Muscle layer of colon (tissue), 2 donors: ENCODE measurements around the gene ATP5F1E.
A peak's percentile ranks its signal among the peaks of the same experiment; 100 is the strongest.
"Not testable (repeated sequence)": the region's sequence is repeated elsewhere in the genome, so short reads cannot be mapped to it uniquely, and the experiment has no call there.

Experiments used
- H3K27ac ChIP-seq: one replicate; pipeline ENCODE4 v1.7.0; 2013; ENCODE audit warnings: low read depth, mild to moderate bottlenecking, low read length, moderate library complexity
- H3K27me3 ChIP-seq, 2 donors: one replicate each; pipeline ENCODE4 v1.7.0; 2013; ENCODE audit warnings: low read length in 2 of 2, mild to moderate bottlenecking in 2 of 2; ENCODE audit not compliant: insufficient read depth in 2 of 2, control insufficient read depth in 1 of 2
- H3K36me3 ChIP-seq: one replicate; pipeline ENCODE4 v1.7.0; 2013; ENCODE audit warnings: mild to moderate bottlenecking, low read length; ENCODE audit not compliant: insufficient read depth
- H3K4me1 ChIP-seq: one replicate; pipeline ENCODE4 v1.7.0; 2013; ENCODE audit warnings: mild to moderate bottlenecking, low read length; ENCODE audit not compliant: insufficient read depth
- H3K4me3 ChIP-seq, 2 donors: one replicate each; pipeline ENCODE4 v1.7.0; 2013; ENCODE audit warnings: low read length in 2 of 2, low read depth in 1 of 2, mild to moderate bottlenecking in 1 of 2, moderate library complexity in 1 of 2
- H3K9ac ChIP-seq: one replicate; pipeline ENCODE4 v1.7.0; 2013; ENCODE audit warnings: low read length
- H3K9me3 ChIP-seq: one replicate; pipeline ENCODE4 v1.7.0; 2013; ENCODE audit warnings: mild to moderate bottlenecking, low read length
- donor health status: abdominal sarcoma.
- donor health status: Adenocarcinoma of cecum.

ATP5F1E gene

DNA sequence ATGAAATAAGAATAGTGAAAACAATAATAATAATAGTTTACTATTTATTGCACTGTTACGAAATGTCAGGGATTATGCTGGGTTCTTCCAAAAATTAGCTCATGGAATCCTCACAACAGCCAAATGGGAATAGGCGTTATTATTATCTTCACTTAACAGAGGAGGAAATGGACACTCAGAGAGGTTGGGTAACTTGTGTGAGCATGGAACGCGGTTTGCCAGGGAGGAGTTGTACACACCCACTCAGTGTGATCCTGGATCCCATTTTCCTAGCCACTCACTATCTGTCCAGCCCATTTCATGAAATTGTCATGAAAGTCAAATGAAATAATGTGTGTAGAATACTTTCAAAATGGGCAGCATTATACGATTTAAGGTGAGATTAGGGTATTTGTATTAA, 46.5 kb downstream of the ATP5F1E start:
- H3K27me3 ChIP-seq = no peaks in the 10 kb centered on the region
- H3K36me3 ChIP-seq = peaks cover 41% of the 10 kb centered on the region
- no peak overlapping the region for H3K9ac ChIP-seq
- H3K4me3 ChIP-seq = no peak overlapping the region
- H3K27ac ChIP-seq = no peak overlapping the region
- no peaks in the 10 kb centered on the region for H3K9me3 ChIP-seq
- peaks cover 30% of the 10 kb centered on the region for H3K4me1 ChIP-seq

DNA sequence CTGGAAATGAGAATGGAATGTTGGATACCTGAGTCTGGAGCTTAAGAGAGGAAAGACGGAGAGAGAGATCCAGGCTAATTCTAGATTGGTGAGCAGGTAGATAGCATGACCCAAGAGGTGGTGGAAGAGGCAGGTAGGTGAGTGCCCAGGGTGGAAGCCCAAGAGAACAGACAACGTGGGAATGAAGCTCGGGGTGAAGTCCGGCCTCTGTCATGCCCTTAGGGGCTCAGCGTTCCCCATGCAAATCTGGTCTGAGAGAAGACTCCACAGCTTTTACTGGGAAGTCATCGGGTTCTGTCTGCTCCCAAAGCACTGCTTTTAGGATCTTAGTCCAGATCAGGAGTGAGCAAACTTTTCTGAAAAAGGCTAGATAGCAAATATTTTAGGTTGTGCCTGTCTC, 47.4 kb downstream of the ATP5F1E start:
- no peaks in the 10 kb centered on the region for H3K27me3 ChIP-seq
- no peak overlapping the region for H3K27ac ChIP-seq
- H3K9me3 ChIP-seq = no peaks in the 10 kb centered on the region
- H3K4me1 ChIP-seq = peaks cover 30% of the 10 kb centered on the region
- no peak overlapping the region for H3K9ac ChIP-seq
- no peak overlapping the region for H3K4me3 ChIP-seq
- H3K36me3 ChIP-seq = peaks cover 32% of the 10 kb centered on the region

DNA sequence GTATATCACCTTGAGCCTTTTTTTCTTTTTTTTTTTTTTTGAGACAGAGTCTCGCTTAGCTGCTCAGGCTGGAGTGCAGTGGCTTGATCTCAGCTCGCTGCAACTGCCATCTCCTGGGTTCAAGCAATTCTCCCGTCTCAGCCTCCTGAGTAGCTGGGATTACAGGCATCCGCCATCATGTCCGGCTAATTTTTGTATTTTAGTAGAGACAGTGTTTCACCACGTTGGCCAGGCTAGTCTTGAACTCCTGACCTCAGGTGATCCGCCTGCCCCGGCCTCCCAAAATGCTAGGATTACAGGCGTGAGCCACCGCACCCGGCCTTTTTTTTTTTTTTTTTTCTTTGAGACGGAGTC, 49.0 kb downstream of the ATP5F1E start:
- not testable (repeated sequence) for H3K27ac ChIP-seq, H3K9ac ChIP-seq, H3K9me3 ChIP-seq, H3K27me3 ChIP-seq
- peaks cover 16% of the 10 kb centered on the region for H3K36me3 ChIP-seq
- peak overlapping the region in 1 of 2 donors; percentile 87 for H3K4me3 ChIP-seq
- peaks cover 30% of the 10 kb centered on the region for H3K4me1 ChIP-seq

DNA sequence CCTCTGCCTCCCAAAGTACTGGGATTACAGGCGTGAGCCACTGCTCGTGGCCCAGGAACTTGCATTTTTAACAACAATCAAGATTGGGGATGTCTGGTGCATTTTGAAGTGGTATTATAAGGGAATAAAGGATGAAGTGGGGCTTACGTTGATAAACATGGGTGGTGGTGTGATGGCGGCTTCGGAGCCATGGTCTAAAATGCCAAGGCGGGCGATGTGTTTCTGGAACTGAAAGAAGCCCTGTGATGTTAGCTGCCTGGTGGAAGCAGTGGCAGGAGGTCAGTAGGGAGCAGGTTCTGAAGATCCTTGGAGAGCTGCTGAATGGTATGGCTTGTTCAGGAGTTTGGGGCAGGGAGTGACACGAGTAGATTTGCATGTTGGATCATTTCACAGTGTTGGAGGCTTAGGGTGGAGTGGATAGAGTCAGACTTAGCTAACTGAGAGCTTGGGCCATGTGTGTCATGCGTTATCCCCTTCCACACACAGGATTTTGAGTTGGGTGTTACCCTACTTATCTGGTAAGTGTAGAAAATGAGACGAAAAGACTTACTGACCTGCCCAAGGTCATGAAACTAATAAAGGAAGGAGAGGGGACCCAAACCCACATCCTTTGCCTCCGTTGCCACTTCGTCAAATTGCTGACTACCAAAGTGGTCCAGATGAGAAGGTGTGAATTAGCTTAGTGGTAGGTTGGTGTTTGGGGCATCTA, 49.6 kb downstream of the ATP5F1E start:
- no peak overlapping the region for H3K9ac ChIP-seq
- H3K4me3 ChIP-seq = peak overlapping the region in 1 of 2 donors; percentile 87
- no peak overlapping the region for H3K27ac ChIP-seq

DNA sequence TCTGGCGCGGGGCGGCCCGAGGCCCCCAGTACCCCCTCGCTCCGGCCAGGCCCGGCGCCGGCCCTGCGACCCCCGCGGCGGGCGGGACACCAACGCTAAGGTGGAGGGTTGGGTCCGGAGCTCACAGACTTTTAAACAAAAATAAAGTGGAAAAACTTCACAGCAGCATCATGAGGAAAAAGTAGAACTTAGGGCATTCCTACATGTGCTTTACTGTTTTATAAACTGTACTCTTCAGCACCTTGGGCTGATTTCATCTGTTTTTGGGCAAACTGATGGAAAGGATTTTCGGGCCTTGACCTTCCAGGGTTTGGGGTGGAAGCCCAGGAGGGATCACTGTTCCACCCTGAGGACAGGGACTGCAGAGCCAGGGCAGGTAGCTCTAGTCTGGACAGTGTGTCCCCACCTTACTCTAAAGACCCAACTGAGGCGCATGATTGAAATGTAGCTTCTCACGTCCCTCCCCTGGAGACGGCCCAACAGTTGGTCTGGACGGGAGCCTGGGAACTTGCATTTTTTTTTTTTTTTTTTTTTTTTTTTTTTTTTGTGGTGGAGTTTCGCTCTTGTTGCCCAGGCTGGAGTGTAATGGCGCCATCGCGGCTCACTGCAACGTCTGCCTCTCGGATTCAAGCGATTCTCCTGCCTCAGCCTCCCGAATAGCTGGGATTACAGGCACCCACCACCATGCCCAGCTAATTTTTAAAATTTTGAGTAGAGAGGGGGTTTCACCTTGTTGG, 50.3 kb downstream of the ATP5F1E start:
- Histone ChIP-seq H3K4me3 (peak overlapping the region; percentile 66 to 87), H3K36me3 (peaks cover 3% of the 10 kb centered on the region), H3K27ac (peak overlapping the region; percentile 61), H3K27me3 (no peaks in the 10 kb centered on the region), H3K9me3 (no peaks in the 10 kb centered on the region), H3K9ac (peak overlapping the region; percentile 58), H3K4me1 (peaks cover 30% of the 10 kb centered on the region)

More for the DNA sequence above, 49.6 kb downstream of the ATP5F1E start:
- no peaks in the 10 kb centered on the region for H3K9me3 ChIP-seq
- peaks cover 11% of the 10 kb centered on the region for H3K36me3 ChIP-seq
- peaks cover 30% of the 10 kb centered on the region for H3K4me1 ChIP-seq
- no peaks in the 10 kb centered on the region for H3K27me3 ChIP-seq

DNA sequence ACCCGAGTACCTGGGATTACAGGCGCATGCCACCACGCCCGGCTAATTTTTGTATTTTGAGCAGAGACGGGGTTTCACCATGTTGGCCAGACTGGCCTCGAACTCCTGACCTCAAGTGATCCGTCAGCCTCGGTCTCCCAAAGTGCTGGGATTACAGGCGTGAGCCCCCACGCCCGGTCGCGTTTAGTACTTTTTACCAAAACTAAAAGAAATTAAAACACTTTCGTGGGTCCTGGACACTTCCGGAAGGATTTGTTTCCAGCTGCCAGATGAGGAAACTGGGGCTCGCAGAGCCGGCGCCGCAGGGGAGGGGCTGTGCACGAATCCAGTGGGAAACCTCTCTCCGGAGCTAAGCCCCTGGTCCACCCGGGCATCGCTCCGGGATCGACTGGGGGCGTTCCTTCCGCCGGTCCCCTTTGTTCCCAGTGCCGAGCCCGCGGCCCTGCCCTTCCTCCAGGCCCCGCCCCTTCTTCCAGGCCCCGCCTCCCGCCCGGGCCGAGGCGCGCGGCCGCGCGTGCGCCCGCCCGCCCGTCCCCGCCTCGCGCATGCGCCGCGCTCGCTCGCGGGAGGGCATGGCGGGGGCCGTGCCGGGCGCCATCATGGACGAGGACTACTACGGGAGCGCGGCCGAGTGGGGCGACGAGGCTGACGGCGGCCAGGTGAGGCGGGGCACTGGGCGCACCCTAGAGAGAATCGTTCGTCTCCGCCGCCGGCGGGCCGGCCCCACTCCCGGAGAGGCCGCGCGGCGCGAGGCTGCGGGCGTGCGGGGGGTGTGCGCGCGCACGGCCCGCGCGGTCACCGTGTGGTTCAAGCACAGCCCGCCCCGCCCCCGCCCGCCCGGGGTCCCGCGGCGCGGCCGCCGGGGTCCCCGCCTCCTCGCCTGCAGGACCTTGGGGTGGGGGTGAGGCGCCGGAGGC, 51.2 kb downstream of the ATP5F1E start, which contains the start of gene NELFCD:
Gene NELFCD (plus strand): TSS at position 546 of the 917 bp plus-strand sequence. CDS start 54 bp downstream, at position 600.
- peaks cover 30% of the 10 kb centered on the region for H3K4me1 ChIP-seq
- H3K36me3 ChIP-seq = no peaks in the 10 kb centered on the region
- H3K9ac ChIP-seq = peak within 1 kb of the TSS; percentile 65
- no peaks in the 10 kb centered on the region for H3K9me3 ChIP-seq
- H3K27ac ChIP-seq = peak within 1 kb of the TSS; percentile 94
- H3K27me3 ChIP-seq = no peaks in the 10 kb centered on the region
- H3K4me3 ChIP-seq = peak within 1 kb of the TSS; percentile 87 to 89

DNA sequence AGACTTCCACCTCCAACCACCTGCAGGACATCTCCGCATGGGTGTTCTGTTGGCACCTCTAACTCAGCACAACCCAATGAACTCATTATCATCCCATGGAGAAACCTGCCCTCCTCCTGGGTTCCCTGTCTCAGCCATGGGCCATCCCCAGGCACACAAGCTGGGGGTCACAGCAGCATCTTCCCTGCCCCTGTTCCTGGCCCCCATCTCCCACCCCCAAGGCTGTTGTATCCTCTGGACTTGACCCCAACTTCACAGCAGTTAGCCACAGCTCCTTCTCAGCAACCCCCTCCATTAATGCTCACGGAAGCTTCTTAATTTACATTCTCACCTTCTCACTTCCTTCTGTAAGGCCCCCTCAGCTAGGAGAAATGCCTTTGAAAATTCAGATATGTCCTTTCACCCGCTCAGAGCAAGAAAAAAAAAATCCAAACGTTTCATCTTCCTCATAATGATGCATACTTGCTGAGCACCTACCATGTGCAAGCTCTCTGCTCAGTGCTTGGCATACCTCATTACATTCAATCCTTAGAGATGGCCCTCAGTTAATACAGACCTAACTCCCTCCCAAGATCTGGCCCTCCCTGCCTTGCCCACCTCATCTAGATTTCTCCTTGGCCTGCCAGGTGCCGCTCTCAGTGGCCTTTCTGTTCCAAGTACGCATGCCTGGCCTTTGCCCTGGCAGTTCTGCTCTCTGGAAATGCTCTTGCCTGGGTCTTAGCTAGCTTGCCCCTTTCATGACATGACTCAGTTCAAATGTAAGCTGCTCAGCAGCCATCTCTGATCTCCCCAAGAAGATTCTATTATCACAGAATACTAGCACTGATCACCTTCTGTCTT, 53.6 kb downstream of the ATP5F1E start:
- Histone ChIP-seq H3K36me3 (no peaks in the 10 kb centered on the region), H3K9me3 (no peaks in the 10 kb centered on the region), H3K27me3 (no peaks in the 10 kb centered on the region), H3K4me3 (no peak overlapping the region), H3K4me1 (peaks cover 12% of the 10 kb centered on the region), H3K27ac (no peak overlapping the region), H3K9ac (no peak overlapping the region)

DNA sequence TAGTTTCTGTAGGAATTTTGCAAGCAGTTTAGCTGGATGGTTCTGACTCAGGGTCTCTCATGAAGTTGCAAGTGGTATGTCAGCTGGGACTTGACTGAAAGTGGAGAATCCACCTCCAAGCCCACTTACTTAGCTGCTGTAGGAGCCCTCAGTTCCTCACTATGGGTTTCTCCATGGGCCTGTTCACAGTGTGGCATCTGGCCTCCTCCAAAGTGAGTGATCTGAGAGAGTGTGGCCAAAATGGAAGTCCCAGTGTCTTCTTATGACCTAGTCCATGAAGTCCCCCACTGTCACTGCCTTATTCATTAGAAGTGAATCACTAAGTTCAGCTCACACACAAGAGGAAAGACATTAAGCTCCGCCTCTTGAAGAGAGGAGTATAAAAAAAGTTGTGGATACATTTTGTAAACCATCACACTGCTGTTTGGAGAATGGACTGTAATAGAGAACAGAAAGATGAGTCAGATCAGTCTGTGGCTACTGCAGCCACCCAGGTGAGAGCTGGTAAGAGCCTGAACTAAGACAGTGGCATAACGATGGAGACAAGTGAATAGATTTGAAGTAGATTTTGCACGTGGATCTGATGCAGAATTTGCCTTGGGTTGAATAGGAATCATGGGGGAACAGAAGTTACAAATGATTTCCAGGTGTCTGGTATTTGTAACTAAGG, 55.9 kb downstream of the ATP5F1E start:
- H3K9me3 ChIP-seq = no peaks in the 10 kb centered on the region
- no peak overlapping the region for H3K9ac ChIP-seq
- H3K4me3 ChIP-seq = no peak overlapping the region
- H3K4me1 ChIP-seq = no peaks in the 10 kb centered on the region
- no peaks in the 10 kb centered on the region for H3K27me3 ChIP-seq
- H3K27ac ChIP-seq = no peak overlapping the region
- no peaks in the 10 kb centered on the region for H3K36me3 ChIP-seq
